HG02798 (cell line): ENCODE data around the gene SPTBN2.
"Not testable (repeated sequence)": the region's sequence is repeated elsewhere in the genome, so short reads cannot be mapped to it uniquely, and the experiment has no call there.

Experiments
- ATAC-seq: cut with Tn5 transposase; IDR thresholded peaks from one replicate; pipeline ENCODE4 v1.9.1; 2021; ENCODE audit warnings: mild to moderate bottlenecking; ENCODE audit not compliant: unreplicated experiment, poor library complexity

The SPTBN2 gene

DNA sequence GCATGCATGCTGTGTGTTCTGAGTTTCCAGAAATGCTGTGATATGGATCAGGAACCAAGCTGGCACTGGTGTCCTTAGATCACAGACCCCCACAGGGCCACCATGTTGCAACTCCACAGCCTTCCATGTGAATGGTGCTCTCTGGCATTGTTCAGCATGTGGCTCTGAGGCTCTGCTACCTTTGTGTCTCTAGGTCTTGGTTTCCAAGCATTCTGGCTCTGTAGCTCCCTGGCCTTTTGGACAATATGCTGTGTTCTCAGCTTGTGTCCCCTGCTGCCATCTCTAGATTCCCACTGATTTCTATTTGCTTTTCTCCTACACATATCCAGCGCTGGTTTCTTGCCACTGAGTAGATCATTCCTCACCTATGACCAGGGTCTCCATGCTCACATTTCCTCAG is 3.9 kb downstream of the SPTBN2 start:
- ATAC-seq, result no peak

DNA sequence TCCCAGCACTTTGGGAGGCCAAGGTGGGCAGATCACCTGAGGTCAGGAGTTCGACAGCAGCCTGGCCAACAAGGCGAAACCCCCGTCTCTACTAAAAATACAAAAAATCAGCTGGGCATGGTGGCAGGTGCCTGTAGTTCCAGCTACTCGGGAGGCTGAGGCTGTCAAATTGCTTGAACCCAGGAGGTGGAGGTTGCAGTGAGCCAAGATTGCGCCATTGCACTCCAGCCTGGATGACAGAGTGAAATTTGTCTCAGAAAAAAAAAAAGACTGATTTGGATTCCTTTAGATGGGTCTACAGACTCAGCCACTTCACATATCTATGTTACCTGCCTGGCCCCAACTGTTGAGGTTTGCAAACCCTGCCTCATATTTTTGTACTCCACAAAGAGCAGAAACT is 4.8 kb downstream of the SPTBN2 start:
- ATAC-seq, result not testable (repeated sequence)

DNA sequence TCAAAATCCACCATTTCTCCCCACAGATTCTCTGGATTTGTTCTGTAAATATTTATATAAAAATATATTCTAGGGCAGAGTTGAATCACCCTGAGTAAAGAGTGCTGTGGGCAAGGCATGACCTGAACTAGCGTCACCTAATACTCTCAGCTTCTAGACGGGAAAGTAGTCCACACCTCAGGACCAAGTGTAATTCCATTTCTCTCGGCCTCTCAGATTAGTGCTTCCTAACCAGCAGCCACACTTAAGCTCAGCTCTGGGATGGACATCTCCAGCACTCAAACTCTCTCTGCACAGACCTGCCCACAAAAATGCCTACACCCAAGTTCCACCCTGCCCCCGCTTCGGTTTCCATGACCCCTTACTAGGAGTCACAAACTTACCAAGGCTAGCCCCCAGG is 5.3 kb downstream of the SPTBN2 start:
- ATAC-seq, result no peak

DNA sequence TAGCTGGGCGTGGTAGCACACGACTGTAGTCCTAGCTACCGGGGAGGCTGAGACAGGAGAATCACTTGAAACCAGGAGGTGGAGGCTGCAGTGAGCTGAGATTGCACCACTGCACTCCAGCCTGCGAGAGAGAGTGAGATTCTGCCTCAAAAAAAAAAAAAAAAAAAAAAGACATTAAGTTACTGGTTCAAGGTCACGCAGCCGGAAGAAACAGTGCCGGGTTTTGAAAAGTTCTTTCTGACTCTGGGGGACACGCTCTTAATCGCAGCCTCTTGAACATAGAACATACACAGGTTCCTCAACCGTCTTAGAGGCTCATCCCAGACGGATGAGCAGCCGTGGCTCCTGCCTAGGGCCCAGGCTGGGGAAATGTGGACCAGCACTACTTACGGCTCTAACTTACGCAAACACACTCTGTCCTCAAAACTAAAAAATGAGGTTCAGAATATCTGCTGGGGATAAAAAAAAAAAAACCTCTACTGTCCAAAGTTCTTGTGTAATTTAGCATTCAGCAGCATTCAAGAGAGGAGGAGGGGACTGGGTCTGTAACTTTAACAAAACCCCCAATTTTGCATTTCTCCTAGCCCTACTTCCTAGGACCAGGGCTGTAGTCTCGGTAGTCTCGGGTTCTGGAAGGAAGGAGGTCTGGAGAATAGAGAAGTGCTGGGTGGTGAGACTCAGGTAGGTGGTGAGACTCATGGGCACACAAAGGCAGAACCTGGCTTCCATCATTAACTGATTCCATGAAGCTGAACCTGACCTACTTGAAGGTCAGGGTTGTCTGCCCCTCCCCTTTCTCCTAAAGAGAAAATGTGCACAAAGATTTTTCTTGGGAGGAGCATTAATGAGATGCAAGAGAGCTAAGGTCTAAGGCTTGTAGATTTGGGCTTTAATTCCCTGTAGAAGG is 6.0 kb downstream of the SPTBN2 start:
- ATAC-seq, result no peak

DNA sequence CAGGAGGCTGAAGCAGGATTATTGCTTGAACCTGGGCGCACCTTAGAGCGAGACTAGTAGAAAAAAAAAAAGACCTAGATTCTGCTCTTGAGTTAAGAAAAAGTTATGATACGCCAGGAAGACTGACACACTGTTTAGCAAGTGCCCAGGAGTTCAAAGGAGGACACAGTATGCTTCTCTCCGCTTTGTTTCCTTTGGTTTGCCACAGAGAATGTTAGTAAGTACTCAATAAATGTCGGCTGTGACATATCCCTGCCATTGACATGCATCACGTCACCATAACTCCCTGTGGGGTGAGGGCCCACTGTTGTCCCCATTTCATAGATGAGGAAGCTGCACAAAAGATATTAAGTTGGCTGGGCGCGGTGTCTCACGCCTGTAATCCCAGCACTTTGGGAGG is 7.1 kb downstream of the SPTBN2 start:
- ATAC-seq, result no peak

DNA sequence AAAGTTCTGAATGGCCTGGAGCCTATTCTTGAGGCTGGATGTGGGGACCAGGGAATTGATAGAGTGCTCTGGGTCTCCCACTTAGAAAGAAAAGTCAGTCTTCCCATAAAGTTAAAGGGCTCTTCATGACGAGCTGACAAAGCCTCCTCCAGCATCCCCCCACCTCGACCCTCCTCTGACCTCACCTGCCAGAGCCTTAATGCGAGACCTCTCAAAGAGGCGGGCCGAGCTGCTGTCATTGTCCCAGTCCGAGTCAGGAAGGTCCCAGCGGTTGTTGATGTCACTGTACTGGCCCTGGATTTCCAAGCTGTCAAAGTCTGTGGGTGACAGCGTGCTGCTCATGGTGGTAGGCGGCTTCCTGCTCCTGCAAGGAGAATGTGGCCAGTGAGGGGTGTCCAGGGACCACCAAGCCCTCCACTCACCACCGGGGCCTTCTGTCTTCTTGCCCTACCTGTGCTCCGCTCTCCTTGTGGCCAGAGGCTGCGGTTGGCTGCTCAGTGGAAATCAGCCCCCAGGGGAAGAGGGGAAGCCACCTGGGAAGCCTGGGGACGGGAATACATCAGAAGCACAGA is 8.0 kb downstream of the SPTBN2 start:
- ATAC-seq, result no peak

DNA sequence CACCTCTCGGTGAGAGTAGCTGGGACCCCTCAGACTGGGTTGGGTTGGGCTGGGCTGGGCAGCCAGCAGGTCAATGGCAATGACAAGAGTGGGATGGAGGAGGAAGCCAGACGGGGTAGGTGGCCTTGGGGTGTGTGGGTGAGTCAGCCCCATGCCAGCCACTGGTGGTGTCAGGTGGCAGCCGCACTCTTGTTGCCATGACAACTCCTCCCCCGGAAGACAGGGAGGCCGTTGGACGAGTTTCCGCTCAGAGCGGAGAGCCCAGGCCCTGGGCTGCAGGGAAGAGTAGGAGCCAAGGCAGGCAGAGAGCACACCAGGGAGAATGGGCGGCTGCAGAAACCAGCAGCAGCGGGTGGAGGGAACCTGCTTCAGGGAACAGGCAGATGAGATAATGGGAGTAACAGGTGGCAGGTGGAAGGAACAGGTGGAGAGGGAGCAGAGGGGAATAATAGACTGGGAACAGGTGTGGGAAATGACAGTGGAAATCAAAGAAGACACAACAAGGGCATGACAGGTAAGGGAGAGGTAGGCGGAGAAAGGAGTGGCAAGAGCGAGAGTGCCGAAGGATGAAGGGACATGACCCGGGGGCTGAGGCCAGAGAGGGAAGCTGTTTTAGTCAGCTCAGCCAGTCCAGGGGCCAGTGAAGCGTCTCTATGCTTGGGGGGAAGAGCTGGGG is 8.7 kb downstream of the SPTBN2 start:
- no peak for ATAC-seq

DNA sequence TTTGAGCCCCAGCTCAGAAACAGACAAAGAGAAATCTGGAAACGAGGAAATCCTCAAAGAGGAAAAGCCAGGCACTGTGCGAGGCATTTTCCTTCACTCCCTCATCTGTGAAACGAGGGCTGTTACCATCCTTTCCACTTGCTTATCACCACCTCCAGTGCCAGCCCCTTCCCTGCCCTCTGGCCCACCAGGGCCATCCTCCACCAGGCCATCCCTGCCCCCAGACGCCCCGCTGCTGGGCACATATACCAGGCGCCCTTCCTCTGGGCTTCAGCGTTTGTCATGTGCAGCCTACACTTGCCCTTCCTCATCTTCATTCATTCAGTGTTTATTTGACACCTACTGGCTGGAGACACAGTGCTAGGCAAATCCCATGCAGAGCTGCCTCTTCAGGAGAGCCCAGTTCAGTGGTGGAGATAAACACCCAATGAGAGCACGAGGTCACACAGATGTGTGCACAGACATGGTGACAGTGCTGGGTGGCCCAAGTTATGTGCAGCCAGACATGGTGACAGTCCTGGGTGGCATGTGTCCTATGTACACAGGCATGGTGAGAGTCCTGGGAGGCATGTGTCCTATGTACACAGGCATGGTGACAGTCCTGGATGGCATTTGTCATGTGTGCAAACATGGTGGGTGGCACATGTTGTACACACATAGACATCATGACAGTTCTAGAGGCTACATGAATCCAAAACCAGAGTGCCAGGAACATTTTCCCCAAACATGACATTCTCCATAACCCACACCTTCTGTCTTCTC is 9.7 kb downstream of the SPTBN2 start:
- ATAC-seq, result no peak

DNA sequence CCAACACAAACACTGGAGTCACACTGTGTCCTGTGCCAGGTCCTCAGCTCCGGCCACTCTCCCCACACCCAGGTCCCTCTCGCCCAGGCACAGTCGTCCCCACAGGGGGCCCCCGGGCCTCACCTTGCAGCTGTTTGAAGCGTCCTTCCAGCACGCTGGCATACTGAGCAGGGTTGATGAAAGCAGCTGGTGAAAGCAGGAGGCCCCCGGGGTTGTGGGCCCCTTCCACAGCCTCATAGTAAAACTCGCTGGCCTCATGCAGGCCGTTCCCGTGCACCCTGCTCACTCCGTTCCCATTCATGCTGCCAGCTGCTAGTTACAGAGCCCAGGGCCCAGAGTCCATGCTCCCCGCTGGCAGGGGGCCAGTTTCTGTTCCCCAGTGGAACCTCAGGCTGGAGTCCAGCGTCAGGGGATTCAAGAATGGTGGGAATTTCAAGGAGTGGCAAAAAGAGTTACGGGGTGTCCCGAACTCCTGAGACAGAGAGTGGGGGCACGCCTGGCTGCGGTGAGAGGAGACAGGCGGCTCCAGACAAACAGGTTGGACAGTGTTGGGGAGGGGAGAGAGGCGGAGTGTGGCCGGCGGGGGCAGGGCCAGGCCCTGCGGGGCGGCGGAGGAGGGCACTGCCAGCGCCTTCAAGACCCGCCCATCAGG is 10.6 kb downstream of the SPTBN2 start:
- ATAC-seq, result no peak

DNA sequence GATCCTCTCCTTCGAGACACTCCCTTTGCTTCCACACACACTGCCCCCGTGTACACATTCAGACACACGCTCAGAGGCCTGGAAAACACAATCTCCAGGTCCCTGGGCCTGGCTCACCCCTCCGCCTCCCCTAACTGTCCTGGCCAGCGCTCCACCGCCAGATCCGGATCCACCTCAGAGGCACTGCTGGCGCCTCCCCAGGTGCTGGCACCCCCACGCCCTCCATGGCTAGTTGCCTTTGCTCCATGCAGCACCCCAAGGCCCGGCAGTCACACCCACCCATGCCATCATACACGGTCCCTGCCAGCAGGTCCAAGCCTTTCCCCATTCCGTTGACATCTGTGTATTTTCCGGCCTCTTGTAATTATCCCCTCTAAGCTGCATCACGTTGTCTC is 11.1 kb downstream of the SPTBN2 start:
- ATAC-seq, result no peak

DNA sequence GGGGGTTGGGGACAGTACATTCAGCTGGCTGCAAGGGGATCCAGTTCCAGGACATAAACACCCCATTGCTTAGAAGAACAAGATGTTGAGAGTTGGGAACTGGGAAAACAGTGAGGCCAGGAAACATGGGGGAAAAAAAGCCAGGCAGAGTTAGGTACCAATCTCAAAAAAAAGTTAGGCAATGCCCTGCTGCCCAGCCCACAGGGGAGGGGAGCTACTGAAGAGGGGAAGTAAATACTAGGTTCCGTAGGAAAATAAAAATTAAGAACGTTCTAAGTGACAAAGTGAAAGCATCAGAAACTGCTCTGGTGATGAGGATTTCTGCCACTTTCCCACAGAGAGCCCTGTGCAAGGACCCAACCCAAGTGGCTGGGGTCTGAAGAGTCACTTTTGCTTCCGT is 12.0 kb downstream of the SPTBN2 start:
- no peak for ATAC-seq

DNA sequence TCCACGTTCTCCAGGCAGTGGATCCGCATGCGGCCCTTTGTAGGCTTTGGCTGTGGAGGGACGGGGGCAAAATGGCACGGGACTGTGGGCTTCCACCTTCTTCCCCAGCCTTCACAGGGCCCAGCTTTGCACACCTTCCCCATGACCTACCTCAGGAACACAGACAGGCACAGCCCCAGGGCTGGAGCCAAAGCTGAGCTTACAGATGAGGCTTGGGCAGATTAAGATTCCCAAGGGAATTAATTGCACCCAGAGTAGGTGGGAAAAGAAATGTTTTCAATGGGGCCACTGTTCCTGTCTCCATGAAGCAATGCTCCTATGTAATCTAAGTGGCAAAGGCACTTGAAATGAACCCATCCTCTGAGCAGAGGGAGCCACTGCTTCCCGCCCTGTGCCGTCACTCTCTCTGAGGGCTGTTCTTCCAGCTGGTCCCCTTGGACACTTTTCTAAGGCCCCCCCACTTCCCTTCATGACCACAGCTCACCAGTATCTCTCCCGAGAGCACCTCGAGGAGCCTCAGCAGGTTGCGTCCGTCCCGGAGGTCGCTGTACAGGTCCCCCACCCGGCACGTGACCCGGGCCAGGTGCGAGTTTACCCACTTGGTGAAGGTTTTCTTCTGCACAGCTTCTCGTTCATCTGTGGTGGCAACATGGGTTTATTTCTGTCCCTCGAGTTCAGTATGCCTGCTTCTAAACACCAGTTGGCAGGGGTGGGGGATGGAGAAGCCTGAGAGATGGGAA is 13.5 kb downstream of the SPTBN2 start:
- ATAC-seq, result no peak

DNA sequence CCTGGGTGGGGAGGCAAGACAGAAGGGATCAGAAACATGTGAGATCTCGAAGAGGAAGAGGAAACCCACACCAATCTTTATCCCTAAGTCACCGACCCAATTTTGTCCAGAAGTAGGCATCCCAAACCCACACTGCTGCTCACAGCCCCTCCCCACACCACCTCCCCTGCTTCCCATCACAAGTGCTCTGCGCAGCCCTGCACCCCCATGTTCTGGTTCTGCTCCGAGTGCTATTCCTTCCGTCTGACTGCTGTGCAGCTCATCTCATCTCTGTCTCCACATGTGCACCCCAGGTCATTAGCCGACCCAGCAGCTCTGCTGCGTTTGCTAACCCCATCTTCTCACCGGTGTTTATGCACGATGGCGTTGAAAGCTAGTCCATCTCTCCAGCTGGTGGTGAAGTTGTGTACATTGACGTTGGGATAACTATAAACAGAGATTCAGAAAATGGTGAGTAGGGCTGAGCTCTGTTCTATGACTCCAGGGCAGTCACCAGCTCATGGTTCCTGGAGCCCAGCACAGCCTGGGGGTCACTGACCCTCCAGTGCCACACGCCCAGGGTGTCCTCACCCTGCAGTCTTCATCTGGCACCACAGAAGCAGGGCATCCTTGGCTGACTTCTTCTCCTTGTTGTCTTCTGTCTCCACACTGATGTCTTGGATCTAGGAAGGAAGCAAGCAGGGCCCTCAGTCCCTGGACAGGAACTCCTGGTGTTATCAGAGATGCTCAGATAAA is 15.1 kb downstream of the SPTBN2 start:
- ATAC-seq, result no peak

DNA sequence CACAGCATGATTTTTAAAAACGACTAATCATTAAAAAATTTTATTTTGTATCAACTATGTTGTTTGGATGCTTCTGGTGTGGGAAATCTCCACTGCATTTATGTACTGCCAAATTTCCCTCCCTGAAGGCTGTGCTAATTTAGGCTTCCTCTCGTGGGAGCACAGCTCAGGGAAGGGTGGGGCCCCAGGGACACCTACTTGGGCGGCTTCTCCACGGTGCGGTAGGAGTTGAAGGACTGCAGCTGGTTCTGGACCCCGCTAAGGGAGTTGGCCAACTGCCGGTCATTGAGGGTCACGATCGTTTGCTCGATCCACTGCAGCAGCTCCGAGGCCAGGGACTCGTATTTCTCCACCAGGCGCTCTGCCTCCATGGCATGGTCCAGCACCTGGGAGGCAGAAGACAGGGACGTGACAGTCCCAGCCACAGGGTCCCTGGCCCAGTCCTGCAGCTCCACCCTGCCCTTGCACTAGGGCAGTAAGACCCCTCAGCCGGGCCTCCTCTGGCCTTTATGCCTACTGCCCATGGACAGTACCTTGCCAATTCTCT is 18.6 kb downstream of the SPTBN2 start:
- ATAC-seq, result no peak

DNA sequence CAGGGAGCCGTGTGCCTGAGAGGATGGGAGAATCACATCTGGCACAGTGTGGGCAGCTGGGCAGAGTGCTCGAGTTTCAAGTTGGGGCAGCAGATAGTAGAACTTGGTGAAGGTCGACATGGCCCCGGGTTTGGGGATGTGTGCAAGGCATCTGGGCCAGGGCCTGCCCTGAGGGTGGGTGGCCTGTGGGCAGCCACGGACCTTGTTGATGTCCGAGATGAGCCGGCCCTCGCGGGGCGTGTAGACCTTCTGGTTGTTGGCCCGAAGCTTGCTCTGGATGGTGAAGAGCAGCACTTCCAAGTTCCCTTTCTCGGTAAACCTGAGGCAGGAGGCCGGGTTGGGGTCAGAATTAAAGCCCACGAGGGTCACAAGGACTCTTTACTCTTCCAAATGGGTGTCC is 20.3 kb downstream of the SPTBN2 start:
- no peak for ATAC-seq

DNA sequence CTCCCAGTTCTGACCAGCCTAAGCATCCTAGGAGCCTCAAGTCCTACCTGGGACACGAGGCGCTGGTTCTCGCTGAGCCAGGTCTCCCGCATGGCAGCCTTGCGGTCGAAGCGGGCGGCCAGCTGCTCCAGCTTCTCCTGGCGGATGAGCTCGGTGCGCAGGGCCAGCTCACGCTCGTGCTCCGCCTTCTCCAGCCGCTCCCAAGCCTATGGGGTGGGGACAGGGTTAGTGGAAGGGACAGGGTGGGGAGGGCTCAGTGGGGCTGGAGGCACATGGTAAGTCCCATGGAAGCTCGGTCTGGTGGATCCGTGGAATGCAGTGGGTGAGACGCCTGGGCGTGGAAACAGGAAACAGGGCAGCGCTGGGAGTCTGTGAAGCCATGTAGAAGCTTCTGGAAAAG is 20.9 kb downstream of the SPTBN2 start:
- no peak for ATAC-seq

DNA sequence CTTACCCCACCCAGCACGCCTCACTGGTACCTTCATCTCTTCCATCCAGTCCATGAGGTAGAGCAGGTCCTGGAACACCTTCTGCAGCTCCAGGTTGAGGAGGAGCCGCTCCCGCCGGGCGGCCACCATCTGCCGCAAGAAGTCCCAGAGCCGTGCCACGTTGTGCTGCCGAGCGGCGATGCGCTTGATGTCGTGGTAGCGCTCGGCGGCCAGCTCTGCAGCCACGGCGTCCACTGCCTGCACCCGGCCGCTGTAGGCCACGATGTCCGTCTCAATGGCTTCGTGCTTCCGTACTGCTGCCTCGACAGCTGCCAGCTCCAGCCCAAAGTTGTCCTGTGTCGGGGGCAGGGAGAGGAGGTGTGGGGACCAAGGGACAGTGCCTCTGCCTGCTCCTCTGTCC is 21.5 kb downstream of the SPTBN2 start:
- no peak for ATAC-seq

DNA sequence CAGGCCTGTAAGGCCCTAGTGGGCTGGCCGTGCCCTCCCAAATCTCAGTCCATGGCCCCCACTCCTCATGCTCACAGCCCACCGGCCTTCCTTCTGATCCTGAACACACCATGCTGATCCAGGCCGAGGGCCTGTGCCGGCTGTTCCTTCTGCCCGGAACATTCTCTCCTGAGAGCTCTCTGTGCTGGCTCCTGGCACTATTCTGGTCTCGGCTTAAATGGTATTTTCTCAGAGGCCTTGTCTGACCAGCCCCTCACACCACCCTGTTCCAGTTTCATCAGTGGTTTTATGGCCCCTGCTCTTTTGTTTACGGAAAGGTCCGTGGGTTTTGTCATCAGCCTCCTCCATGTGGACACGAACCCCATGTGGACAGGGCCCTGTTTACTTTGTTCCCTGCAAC is 22.0 kb downstream of the SPTBN2 start:
- no peak for ATAC-seq
